T1000 (cell line): Measurements from ENCODE around the gene FLOT2.
"Not testable (repeated sequence)": the region's sequence is repeated elsewhere in the genome, so short reads cannot be mapped to it uniquely, and the experiment has no call there.

ENCODE experiments used
- DNase-seq: peaks from one replicate; lab custom pipeline; 2025; ENCODE audit warnings: mixed read lengths; lab: John Stamatoyannopoulos, UW

Gene FLOT2

DNA sequence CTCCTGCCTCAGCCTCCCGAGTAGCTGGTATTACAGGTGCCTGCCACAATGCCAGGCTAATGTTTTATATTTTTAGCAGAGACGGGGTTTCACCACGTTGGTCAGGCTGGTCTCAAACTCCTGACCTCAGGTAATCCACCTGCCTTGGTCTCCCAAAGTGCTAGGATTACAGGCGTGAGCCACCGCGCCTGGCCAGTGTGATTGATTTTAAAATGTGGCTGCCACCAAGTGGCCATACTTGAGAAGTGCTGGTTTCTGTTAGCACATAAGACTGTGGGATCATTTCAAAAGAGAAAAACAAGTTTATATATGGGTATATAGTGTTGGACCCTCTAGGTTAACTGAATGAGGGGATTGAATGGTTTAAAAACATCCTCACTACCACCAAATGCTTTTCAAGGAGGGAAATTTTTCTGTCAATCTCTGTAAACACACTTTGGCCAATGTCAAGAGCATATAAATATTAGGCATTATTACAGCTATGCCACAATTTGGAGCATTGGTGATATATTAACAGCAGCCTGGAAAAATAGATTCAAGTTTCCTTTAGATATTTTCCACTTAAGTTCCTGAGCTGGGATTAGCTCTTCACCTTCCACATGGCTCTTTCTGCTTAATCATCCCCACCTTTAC, 18.9 kb upstream of the FLOT2 start:
- no peak for DNase-seq

DNA sequence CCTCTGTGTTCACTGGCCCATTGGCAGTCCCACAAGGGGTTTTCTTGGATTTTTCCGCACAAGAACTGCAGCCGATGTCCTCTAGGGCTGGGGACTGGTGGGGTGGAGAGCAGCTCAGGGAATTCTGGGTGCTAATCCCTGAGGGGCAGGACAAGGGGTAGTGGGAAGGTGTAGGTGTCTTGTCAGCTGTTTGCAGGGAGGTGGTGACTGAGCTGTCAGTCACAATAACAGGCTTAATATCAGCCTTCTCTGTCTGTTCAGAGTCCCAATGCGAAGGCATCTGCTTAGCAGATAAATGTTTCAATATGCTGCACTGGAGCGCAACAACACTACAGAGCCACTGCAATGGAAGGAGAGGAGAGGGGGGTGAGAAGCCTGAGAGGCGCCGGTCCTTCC, 15.4 kb upstream of the FLOT2 start:
- DNase-seq, result no peak

DNA sequence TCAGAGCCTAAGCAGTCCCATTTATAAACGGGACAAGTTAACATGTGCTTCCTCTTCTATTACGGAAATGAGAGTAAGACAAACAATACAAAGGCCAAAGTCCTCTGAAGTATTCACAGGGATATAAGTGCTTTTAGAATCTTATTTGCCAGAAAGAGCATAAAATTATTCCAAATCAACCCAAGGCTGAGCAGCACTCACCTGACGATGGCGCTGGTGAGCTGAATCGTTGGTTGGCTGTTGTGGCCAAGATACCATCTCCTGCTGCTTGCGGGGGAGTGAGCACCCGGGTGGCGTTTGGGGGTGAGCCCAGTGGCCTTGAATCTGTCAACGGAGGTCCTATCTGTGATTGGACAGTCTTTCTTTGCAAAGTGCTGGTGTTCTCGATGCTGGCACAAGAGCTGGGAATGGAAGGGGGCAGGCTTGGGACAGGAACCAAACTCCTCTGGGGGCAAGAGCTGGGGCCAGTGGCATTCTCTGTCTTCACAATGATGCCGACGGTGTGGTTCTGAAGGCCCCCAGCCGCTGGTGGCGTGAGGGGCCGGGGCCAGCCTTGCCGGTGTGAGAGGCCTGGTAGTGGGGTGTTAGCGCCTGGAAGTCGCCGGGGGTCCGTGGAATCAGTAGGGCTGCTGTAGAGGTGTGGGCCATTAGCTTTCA, 14.9 kb upstream of the FLOT2 start:
- DNase-seq, result no peak

- no peak for DNase-seq
These were observed 14.0 kb upstream of the FLOT2 start for GRCh38 chr17:28911411-28912045.

GRCh38 chr17:28910534-28910933, 13.0 kb upstream of the FLOT2 start:
- DNase-seq, result no peak

GRCh38 chr17:28908640-28909167, 11.2 kb upstream of the FLOT2 start:
- DNase-seq, result no peak

DNA sequence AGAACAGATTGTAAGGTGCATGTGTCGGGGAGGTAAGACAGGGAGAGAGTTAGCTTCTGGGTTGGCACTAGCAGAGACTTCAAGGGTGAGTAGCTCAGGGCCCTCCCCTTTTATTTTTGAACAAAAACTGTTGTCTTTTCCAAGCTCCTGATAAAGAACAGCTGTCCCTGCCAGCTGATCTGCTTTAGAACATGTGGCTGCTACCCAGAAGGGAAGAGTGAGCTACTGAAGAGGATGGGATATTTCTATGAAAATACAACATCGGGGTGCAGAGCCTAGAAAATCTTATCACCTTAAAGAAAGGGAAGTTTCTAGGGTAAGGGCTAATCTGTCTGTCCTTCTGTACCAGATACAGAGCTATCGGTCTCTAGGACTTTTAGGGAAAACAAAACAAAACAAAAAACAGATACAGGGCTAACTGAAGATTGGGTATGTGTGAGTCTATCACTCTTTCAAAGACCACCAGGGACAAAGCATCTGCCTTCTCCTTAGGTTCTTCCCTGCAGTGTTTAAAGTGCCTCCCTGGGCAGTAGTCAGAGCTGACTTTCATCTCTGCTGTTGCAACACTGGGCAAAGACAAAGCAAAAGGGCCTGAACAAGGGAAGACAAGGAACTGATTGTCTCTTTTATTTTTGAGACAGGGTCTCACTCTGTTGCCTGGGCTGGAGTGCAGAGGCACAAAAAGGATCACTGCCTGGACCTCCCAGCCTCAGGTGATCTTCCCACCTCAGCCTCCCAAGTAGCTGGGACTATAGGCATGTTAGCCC, 10.4 kb upstream of the FLOT2 start:
- DNase-seq, result no peak

- no peak for DNase-seq
These were observed 9.3 kb upstream of the FLOT2 start for GRCh38 chr17:28906706-28907438.

DNA sequence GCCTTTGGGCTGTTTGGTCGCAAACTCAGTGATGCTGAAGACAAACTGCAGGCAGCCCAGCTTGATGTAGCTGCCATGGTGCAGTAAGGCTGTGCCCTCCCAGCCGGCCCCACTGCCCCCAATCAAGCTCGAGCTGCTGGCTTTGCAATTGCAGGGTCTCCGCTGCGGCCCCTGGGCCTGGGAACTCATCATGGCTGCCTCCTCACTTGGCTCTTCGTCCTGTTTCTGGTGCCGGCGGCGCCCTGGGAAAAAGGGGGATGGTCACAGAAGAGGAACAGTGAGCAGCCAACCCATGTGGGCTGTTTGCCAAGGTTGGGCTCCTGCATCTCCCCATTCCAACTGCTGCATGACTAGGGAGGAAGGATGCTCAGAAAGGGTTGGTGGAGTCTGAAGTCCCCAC, 8.7 kb upstream of the FLOT2 start:
- DNase-seq, result no peak

GRCh38 chr17:28904800-28905199, 7.3 kb upstream of the FLOT2 start:
- DNase-seq, result no peak

DNA sequence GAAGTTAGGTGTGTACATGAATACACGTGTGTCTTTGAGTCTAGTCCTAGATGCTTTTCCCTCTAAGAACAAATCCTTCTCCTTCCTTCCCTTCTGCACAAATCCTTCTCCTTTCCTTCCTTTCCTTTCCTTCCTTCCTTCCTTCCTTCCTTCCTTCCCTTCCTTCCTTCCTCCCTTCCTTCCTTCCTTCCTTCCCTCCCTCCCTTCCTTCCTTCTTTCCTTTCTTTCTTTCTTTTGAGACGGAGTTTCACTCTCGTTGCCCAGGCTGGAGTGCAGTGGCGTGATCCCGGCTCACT, 6.0 kb upstream of the FLOT2 start:
- not testable (repeated sequence) for DNase-seq

GRCh38 chr17:28902819-28903545, 5.4 kb upstream of the FLOT2 start, which contains the start of gene DHRS13:
TSS of gene DHRS13 (minus strand) at chr17:28903079. CDS start at chr17:28902944, 135 bp downstream.
- DNase-seq, result peak; percentile 86

GRCh38 chr17:28901866-28902818, 4.6 kb upstream of the FLOT2 start:
- DNase-seq, result no peak

DNA sequence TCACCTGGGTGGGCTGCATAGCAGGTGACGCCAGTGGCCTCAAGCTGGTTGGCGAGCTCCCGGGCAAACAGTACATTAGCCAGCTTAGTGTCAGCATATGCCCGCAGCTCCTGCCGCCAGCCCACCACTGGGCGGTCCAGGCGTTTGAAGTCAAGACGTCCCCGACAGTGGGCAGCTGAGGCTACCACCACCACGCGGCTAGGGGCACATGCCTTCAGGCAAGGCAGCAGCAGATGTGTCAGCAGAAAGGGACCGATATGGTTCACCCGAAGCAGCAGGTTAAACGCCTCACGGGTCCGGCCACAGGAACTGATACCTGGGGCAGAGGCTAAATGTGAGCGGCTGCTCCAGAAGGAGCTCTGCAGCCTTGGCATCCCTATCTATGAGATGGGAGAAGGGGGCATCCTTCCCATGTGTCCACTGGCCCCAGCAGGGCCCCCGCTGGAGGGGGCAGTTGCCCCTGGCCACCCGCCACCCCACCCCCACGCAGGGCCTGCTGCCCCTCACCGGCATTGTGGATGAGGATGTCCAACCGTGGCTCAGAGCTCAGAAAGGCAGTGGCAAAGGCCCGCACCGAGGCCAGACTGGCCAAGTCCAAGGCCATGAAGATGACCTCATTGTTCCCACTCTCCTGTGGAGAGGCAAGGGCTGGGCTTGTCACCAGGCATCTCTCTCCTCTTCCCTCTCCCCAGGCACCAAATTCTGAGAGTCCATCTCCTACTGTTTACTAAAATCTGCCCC, 3.6 kb upstream of the FLOT2 start:
- no peak for DNase-seq

GRCh38 chr17:28899212-28899815, 1.8 kb upstream of the FLOT2 start:
- no peak for DNase-seq

GRCh38 chr17:28898527-28898955, 1.0 kb upstream of the FLOT2 start:
- no peak for DNase-seq

DNA sequence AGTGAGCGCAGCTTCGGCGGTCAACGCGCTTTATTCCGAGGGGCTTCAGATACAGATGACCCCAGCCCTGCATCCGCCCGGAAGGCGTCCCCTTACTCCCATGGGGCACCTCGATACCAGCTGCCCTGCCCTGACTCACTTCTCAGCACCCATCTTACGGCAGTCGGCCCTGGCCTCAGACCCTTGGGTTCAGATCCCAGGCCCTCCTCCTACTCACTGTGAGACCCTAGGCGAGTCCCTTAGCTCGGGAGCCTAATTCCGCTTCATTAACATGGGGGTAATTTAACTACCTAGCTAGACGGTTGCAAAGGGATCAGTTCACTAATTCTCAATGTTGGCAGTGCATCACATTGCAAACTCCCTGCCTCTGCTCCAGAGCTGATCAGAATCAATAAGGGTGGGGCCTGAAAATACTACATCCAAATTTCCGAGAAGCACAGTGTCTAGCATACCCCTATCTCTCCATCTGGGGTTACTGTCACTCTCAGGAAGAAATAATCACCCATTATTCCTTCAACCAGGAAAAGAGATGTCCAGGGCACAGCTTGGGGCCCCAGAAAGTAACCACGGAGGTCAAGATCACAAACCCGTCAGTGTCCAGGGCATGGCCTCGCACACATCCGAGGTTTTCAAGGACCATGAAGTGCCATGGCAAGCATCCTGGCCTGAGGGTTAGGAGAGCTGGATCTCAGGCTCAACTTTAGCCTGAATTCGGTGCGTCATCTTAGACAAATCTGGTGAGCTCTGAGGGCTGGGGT, 415 bp upstream of the FLOT2 start:
- no peak for DNase-seq

GRCh38 chr17:28896491-28896883, 1.0 kb downstream of the FLOT2 start:
- DNase-seq, result no peak
